ENCODE measurements around the gene ARHGAP44. TPM values are rescaled to one million over a fixed set of nuclear protein-coding genes. Genes with fewer than 3 reads are reported as not detected.

The ARHGAP44 gene
- total RNA-seq, 2 experiments from 2014 or later = 0.06 TPM

Other genes with a start within 250 kb of the ARHGAP44 start
- gene MYOCD, start 123.6 kb upstream of the ARHGAP44 start, total RNA-seq = not detected
- 10 to 100 TPM; 83.1 to 84.3 TPM for gene ELAC2, start 228.5 kb downstream of the ARHGAP44 start, total RNA-seq